Mucosa of stomach (tissue), 1 donor: ENCODE measurements around the gene RNASEH1.
"Not testable (repeated sequence)": the region's sequence is repeated elsewhere in the genome, so short reads cannot be mapped to it uniquely, and the experiment has no call there.

Experiments
- H3K27me3 ChIP-seq: one replicate; pipeline ENCODE4 v1.7.0; 2013; ENCODE audit warnings: mild to moderate bottlenecking, low read length; ENCODE audit not compliant: control insufficient read depth, insufficient read depth
- H3K36me3 ChIP-seq: one replicate; pipeline ENCODE4 v1.7.0; 2013; ENCODE audit warnings: low read length; ENCODE audit not compliant: control insufficient read depth, insufficient read depth
- H3K4me1 ChIP-seq: one replicate; pipeline ENCODE4 v1.7.0; 2013; ENCODE audit warnings: mild to moderate bottlenecking, low read length; ENCODE audit not compliant: control insufficient read depth, insufficient read depth
- H3K4me3 ChIP-seq: one replicate; pipeline ENCODE4 v1.7.0; 2013; ENCODE audit warnings: low read length
- H3K9ac ChIP-seq: one replicate; pipeline ENCODE4 v1.7.0; 2013; ENCODE audit warnings: mild to moderate bottlenecking, low read length, moderate library complexity
- H3K9me3 ChIP-seq: one replicate; pipeline ENCODE4 v1.7.0; 2013; ENCODE audit warnings: mild to moderate bottlenecking, low read length, moderate library complexity; ENCODE audit not compliant: control insufficient read depth
- donor health status: Pancreatic carcinoma.

The RNASEH1 gene

DNA sequence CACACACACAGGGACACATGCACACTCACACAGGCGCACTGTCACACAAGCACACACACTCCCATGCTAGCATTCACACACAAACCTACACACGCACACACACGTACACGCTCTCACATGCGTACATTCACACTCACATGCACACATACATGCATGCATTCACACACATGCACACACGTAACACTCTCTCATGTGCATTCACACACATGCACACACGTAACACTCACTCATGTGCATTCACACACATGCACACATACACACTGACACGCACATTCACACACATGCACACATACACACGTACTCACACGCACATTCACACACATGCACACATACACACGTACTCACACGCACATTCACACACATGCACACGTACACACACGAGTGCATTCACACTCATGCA is 55.1 kb downstream of the RNASEH1 start:
- Histone ChIP-seq H3K4me3 (no peak overlapping the region), H3K9me3 (no peaks in the 10 kb centered on the region), H3K36me3 (no peaks in the 10 kb centered on the region), H3K27me3 (no peaks in the 10 kb centered on the region), H3K4me1 (no peaks in the 10 kb centered on the region), H3K9ac (no peak overlapping the region)

DNA sequence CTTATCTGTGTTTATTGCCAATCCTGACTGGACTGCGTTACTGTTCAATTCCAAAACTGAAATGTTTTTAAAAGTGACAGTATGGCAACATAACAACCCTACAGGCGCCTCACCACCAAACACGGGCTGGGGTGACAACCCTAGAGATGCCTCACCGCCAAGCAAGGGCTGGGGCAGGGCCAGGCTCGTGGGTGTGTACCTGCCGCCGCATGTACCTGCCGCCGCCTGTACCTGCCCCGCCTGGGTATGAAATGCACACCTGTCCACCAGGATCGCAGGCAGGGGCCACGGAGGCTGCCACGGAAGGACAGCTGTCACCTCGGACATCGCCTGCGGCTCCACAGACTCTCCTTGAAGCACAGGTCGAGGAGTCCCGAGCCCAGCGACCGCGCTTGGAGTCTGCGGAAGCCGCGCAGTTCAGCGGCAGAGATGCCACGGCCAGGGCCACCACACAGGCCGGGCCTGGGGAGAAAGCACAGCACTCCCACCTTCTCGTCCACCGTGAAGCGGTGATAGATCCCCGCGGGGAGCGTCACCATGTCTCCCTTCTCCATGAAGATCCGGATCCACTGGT is 57.7 kb downstream of the RNASEH1 start:
- H3K9me3 ChIP-seq = no peaks in the 10 kb centered on the region
- no peak overlapping the region for H3K4me3 ChIP-seq
- no peaks in the 10 kb centered on the region for H3K4me1 ChIP-seq
- H3K36me3 ChIP-seq = no peaks in the 10 kb centered on the region
- H3K9ac ChIP-seq = no peak overlapping the region
- no peaks in the 10 kb centered on the region for H3K27me3 ChIP-seq

DNA sequence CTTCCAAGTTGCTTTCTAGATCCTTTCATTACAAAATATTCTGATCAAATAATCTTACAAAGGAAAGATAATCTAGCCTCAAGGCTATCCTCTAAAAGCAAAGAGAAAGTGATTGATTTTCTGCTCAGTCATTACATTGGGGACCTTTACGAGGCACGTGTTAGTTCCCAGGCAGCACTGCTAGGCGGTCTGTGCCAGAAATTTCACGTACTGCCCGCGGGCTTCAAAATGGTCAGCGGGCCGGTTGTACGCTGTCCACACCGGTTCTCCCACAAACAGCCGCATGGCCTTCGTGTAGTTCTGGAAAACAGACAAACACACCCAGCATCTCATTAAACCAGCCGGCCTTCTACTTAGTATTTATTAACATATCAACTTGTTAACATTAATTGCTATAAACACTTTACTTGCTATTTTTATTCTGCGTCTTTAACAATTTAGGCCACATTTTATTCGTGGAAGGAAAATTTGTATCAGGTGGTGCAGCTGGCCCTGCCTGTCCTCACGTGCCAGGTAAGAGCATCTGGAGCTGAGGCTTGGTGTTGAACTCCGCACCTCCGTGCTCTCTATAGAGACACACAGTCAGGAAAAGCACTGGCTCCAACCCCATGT is 59.2 kb downstream of the RNASEH1 start:
- Histone ChIP-seq H3K9me3 (no peaks in the 10 kb centered on the region), H3K4me3 (no peak overlapping the region), H3K27me3 (no peaks in the 10 kb centered on the region), H3K9ac (no peak overlapping the region), H3K36me3 (peaks cover 5% of the 10 kb centered on the region), H3K4me1 (no peaks in the 10 kb centered on the region)

DNA sequence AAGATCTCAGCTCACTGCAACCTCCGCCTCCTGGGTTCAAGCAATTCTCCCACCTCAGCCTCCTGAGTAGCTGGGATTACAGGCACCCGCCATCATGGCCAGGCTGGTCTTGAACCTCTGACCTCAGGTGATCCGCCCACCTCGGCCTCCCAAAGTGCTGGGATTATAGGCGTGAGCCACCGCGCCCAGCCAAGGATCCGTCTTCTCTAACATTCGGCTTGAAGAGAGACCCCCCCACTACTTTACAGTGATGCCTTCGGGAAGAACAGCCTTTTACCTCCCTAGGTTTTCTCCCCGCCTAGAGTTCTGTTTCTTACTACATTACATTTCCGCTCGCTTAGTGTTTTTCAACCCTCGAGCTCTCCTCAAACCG is 61.4 kb downstream of the RNASEH1 start:
- H3K4me1 ChIP-seq, H3K4me3 ChIP-seq, H3K36me3 ChIP-seq, H3K9ac ChIP-seq, H3K9me3 ChIP-seq, H3K27me3 ChIP-seq: not testable (repeated sequence)
